ENCODE data around the gene HAUS7.

The HAUS7 gene

DNA sequence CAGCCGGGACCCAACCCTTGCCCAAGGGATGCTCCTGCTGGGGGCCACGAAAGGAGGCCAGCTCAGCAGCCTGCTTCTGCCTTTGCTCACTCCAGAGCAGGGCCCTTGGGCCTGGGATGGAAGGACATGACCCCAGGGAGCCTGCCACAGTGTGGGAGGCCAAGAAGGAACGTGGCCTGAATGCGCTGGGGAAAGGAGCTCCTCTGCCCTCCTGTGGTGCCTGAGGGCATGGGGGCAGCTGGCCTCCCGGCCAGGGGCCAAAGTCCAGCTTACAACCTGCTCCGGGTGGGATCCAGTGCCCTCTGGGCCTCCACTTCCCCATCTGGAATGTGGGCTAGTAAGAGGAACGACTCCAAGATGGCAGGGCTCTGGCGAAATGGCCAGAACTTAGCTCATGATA, 45.1 kb upstream of the HAUS7 start:
- no peaks in the 10 kb centered on the region for H3K9me2 ChIP-seq (replicated peaks; ENCODE audit: low read depth, low read length)
- no peak overlapping the region for H3K9ac ChIP-seq (ENCODE audit: low read depth, low read length, poor library complexity, severe bottlenecking)
- no peaks in the 10 kb centered on the region for H3K36me3 ChIP-seq (ENCODE audit: insufficient read depth, low read length)
- H3K4me3 ChIP-seq (ENCODE audit: low read length, poor library complexity, severe bottlenecking): no peak overlapping the region
- H3K79me2 ChIP-seq (ENCODE audit: insufficient read depth, low read length): no peaks in the 10 kb centered on the region
- no peak overlapping the region for H2AFZ ChIP-seq (ENCODE audit: low read length)
- H3K27me3 ChIP-seq (ENCODE audit: insufficient read depth, low read length, poor library complexity, severe bottlenecking): no peaks in the 10 kb centered on the region
- no peaks in the 10 kb centered on the region for H4K20me1 ChIP-seq (ENCODE audit: insufficient read depth, low read length, poor library complexity, severe bottlenecking)
- TF ChIP-seq EZH2phosphoT487 (IDR thresholded peaks at IDR 0.05; ENCODE audit: borderline replicate concordance): no peak
- TF ChIP-seq, protein P1, sequence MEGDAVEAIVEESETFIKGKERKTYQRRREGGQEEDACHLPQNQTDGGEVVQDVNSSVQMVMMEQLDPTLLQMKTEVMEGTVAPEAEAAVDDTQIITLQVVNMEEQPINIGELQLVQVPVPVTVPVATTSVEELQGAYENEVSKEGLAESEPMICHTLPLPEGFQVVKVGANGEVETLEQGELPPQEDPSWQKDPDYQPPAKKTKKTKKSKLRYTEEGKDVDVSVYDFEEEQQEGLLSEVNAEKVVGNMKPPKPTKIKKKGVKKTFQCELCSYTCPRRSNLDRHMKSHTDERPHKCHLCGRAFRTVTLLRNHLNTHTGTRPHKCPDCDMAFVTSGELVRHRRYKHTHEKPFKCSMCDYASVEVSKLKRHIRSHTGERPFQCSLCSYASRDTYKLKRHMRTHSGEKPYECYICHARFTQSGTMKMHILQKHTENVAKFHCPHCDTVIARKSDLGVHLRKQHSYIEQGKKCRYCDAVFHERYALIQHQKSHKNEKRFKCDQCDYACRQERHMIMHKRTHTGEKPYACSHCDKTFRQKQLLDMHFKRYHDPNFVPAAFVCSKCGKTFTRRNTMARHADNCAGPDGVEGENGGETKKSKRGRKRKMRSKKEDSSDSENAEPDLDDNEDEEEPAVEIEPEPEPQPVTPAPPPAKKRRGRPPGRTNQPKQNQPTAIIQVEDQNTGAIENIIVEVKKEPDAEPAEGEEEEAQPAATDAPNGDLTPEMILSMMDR (conservative IDR thresholded peaks at IDR 0.05; ENCODE audit: low read length): no peak
- no peak overlapping the region for H3K4me2 ChIP-seq (ENCODE audit: low read depth, low read length, poor library complexity, severe bottlenecking)
- no peaks in the 10 kb centered on the region for H3F3A ChIP-seq (ENCODE audit: low read depth)
- H3K4me1 ChIP-seq (ENCODE audit: insufficient read depth, low read length, poor library complexity, severe bottlenecking): no peaks in the 10 kb centered on the region
- no peaks in the 10 kb centered on the region for H3K9me3 ChIP-seq (ENCODE audit: insufficient read depth, low read depth, low read length)

DNA sequence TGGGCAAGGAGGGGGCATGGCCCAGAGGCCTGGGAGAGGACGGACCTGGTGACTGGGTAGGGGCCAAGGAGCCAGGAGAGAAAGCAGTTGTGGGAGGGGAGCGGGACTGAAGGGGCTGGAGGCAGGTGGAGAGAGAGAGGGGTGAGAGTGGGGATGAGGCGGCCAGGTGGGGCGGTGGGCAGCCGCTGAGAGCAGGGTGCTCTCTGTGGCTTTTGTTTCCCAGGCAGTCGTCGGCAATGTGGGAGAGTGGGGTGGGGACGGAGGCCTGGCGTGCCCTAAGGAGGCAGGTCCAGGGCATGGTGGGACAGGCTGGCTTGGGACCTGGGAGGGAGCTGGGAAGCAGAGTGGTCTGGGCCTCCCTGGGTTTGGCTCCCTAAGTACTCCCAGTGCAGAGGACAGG, 43.9 kb upstream of the HAUS7 start:
- H3K36me3 ChIP-seq (ENCODE audit: insufficient read depth, low read length): no peaks in the 10 kb centered on the region
- no peaks in the 10 kb centered on the region for H3K79me2 ChIP-seq (ENCODE audit: insufficient read depth, low read length)
- H3K9ac ChIP-seq (ENCODE audit: low read depth, low read length, poor library complexity, severe bottlenecking): no peak overlapping the region
- no peaks in the 10 kb centered on the region for H3K4me1 ChIP-seq (ENCODE audit: insufficient read depth, low read length, poor library complexity, severe bottlenecking)
- no peak overlapping the region for H3K4me3 ChIP-seq (ENCODE audit: low read length, poor library complexity, severe bottlenecking)
- no peaks in the 10 kb centered on the region for H4K20me1 ChIP-seq (ENCODE audit: insufficient read depth, low read length, poor library complexity, severe bottlenecking)
- H2AFZ ChIP-seq (ENCODE audit: low read length): no peak overlapping the region
- no peaks in the 10 kb centered on the region for H3K27me3 ChIP-seq (ENCODE audit: insufficient read depth, low read length, poor library complexity, severe bottlenecking)
- H3K9me2 ChIP-seq (replicated peaks; ENCODE audit: low read depth, low read length): no peaks in the 10 kb centered on the region
- TF ChIP-seq, protein P1 (conservative IDR thresholded peaks at IDR 0.05; ENCODE audit: low read length): no peak
- no peak for TF ChIP-seq EZH2phosphoT487 (IDR thresholded peaks at IDR 0.05; ENCODE audit: borderline replicate concordance)
- no peaks in the 10 kb centered on the region for H3K9me3 ChIP-seq (ENCODE audit: insufficient read depth, low read depth, low read length)
- H3K4me2 ChIP-seq (ENCODE audit: low read depth, low read length, poor library complexity, severe bottlenecking): no peak overlapping the region
- no peaks in the 10 kb centered on the region for H3F3A ChIP-seq (ENCODE audit: low read depth)

DNA sequence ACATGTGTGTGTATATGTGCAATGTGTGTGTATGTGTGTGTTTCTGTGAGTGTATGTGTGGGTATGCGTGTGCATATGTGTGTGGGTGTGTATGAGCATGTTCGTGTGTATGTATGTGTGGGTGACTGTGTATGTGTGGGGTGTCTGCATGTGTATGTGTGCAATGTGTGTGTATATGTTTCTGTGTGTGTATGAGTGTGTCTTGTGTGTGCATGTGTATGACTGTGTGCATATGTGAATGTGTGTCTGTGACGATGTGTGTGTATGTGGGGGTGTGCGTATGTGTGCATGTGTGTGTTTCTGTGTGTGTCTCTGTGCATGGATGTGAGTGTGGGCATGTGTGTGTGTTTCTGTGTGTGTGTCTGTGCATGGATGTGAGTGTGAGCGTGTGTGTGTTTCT, 42.9 kb upstream of the HAUS7 start:
- Histone ChIP-seq H4K20me1 (ENCODE audit: insufficient read depth, low read length, poor library complexity, severe bottlenecking) (no peaks in the 10 kb centered on the region), H3K79me2 (ENCODE audit: insufficient read depth, low read length) (no peaks in the 10 kb centered on the region), H3K9me3 (ENCODE audit: insufficient read depth, low read depth, low read length) (no peaks in the 10 kb centered on the region), H2AFZ (ENCODE audit: low read length) (no peak overlapping the region), H3K27me3 (ENCODE audit: insufficient read depth, low read length, poor library complexity, severe bottlenecking) (no peaks in the 10 kb centered on the region), H3K9me2 (replicated peaks; ENCODE audit: low read depth, low read length) (no peaks in the 10 kb centered on the region), H3K36me3 (ENCODE audit: insufficient read depth, low read length) (no peaks in the 10 kb centered on the region), H3K9ac (ENCODE audit: low read depth, low read length, poor library complexity, severe bottlenecking) (no peak overlapping the region), H3K4me2 (ENCODE audit: low read depth, low read length, poor library complexity, severe bottlenecking) (no peak overlapping the region), H3F3A (ENCODE audit: low read depth) (no peaks in the 10 kb centered on the region), H3K4me1 (ENCODE audit: insufficient read depth, low read length, poor library complexity, severe bottlenecking) (no peaks in the 10 kb centered on the region), H3K4me3 (ENCODE audit: low read length, poor library complexity, severe bottlenecking) (no peak overlapping the region)
- no peak for TF ChIP-seq EZH2phosphoT487 (IDR thresholded peaks at IDR 0.05; ENCODE audit: borderline replicate concordance)
- TF ChIP-seq, protein P1 (conservative IDR thresholded peaks at IDR 0.05; ENCODE audit: low read length): no peak

Measured in Loucy (cell line).